ENCODE data around the gene ERO1B.

DNA sequence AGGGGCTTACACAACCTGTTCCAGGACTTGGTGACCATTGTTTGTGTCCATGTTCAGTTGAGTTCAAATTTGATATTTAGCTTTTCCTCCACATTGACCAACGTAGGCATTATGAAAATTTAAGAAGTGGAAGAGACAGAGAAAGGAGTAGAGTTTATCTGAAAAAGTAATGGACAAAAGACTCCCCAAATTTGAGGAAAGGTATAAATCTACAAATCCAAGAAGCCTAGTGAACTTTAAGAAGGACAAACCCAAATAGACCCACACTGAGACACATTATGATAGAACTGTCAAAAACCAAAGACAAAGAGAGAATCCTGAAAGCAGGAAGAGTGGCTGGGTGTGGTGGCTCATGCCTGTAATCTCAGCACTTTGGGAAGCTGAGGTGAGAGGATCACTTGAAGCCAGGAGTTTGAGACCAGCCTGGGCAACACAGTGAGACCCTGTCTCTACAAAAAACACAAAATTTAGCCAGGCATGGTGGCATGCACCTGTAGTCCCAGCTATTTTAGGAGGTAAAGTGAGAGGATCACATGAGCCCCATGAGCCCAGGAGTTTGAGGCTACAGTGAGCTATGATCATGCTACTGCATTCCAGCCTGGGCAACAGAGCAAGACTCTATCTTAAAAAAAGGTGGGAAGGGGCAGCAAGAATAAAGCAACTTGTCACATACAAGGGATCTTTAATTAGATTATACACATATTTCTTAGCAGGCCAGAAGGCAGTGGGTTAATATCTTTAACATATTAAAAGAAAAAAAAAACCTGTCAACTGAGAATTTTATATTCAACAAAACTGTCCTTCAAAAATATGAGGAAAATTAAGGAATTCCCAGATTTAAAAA is 41.0 kb upstream of the ERO1B start:
- TF ChIP-seq, protein P1, sequence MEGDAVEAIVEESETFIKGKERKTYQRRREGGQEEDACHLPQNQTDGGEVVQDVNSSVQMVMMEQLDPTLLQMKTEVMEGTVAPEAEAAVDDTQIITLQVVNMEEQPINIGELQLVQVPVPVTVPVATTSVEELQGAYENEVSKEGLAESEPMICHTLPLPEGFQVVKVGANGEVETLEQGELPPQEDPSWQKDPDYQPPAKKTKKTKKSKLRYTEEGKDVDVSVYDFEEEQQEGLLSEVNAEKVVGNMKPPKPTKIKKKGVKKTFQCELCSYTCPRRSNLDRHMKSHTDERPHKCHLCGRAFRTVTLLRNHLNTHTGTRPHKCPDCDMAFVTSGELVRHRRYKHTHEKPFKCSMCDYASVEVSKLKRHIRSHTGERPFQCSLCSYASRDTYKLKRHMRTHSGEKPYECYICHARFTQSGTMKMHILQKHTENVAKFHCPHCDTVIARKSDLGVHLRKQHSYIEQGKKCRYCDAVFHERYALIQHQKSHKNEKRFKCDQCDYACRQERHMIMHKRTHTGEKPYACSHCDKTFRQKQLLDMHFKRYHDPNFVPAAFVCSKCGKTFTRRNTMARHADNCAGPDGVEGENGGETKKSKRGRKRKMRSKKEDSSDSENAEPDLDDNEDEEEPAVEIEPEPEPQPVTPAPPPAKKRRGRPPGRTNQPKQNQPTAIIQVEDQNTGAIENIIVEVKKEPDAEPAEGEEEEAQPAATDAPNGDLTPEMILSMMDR (IDR thresholded peaks at IDR 0.05; ENCODE audit: insufficient read depth, low read length): no peak
- no peak for TF ChIP-seq GABPA (IDR thresholded peaks at IDR 0.05; ENCODE audit: low read depth)
- TF ChIP-seq, protein P2, sequence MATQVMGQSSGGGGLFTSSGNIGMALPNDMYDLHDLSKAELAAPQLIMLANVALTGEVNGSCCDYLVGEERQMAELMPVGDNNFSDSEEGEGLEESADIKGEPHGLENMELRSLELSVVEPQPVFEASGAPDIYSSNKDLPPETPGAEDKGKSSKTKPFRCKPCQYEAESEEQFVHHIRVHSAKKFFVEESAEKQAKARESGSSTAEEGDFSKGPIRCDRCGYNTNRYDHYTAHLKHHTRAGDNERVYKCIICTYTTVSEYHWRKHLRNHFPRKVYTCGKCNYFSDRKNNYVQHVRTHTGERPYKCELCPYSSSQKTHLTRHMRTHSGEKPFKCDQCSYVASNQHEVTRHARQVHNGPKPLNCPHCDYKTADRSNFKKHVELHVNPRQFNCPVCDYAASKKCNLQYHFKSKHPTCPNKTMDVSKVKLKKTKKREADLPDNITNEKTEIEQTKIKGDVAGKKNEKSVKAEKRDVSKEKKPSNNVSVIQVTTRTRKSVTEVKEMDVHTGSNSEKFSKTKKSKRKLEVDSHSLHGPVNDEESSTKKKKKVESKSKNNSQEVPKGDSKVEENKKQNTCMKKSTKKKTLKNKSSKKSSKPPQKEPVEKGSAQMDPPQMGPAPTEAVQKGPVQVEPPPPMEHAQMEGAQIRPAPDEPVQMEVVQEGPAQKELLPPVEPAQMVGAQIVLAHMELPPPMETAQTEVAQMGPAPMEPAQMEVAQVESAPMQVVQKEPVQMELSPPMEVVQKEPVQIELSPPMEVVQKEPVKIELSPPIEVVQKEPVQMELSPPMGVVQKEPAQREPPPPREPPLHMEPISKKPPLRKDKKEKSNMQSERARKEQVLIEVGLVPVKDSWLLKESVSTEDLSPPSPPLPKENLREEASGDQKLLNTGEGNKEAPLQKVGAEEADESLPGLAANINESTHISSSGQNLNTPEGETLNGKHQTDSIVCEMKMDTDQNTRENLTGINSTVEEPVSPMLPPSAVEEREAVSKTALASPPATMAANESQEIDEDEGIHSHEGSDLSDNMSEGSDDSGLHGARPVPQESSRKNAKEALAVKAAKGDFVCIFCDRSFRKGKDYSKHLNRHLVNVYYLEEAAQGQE (IDR thresholded peaks at IDR 0.05; ENCODE audit: insufficient replicate concordance, low read depth): no peak
